ENCODE results near the gene ATXN2.
A peak's percentile ranks its signal among the peaks of the same experiment; 100 is the strongest.
"Not testable (repeated sequence)": the region's sequence is repeated elsewhere in the genome, so short reads cannot be mapped to it uniquely, and the experiment has no call there.

Gene ATXN2

DNA sequence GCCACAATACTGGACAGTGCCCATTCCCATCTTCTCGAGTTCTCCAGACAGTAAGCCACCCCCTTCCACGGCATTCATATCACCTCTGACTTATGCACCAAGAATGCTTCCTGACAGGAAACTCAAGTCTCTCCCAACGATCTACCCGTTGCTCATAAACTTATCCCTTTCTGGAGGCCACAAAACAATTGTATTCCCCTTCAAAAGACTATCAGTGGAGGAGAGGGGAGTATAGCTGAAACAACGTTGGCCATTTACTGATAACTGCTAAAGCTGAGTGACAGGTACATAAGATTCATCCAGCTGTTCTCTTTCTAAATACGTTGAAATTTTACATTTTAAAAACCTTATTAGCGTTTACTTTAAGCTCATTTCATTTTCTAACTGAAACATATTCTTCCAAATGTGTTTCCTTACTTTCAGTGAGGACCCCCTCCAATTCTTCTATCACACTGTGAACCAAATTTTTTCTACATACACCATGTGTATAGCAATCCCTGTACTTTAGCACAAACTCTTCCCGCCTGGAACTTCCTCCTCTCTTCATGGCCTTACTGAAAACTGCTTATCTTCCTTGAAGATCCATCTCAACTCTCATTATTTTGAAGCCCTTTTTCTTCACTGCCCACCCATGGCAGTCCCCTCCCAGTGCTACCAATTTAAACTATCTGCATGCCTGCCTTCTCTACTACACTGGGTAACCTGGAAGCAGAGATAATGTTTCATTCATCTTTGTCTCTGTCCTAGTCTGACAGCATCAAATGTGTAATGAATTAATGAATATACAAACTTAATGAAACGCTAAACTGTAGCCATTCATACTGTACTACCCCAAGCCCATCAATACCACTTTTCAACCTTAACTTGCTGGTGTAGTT, 28.8 kb downstream of the ATXN2 start:
- no peak for DNase-seq

DNA sequence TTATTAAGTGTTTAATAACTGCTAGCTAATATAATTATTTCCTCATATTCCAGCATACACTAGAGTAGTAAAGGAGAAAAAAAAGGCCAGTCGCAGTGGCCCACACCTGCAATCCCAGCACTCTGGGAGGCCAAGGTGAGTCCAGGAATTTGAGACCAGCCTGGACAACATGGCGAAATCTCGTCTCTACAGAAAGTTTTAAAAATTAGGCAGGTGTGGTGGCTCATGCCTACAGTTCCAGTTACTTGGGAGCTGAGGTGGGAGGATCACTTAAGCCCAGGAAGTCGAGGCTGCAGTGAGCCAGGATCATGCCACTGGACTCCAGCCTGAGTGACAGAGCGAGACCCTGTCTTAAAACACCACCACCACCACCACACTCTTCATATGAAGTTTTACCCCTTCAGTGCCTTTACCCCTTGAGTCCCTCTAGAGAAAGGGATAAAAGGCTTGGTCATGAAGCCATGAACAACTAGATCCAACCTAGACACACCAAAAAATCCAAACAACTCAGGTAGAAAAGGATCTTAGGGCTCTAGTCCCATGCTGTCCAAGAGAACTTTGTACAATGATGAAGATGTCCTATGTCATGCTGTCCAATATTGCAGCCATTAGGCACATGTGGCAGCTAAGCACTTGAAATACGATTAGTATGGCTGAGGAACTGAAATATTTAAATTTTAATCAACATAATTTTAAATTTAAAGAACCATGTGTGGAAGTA, 29.6 kb downstream of the ATXN2 start:
- DNase-seq, result no peak

DNA sequence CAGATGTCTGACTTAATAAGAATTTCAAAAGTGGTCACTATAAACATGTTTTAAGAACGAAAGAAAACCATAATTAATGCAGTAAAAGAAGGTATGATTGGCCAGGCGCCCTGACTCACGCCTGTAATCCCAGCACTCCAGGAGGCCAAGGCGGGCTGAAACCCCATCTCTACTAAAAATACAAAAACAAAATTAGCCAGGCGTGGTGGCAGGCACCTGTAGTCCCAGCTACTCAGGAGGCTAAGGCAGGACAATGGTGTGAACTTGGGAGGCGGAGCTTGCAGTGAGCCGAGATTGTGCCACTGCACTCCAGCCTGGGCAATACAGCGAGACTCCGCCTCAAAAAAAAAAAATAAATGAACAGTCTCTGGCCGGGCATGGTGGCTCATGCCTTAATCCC, 38.3 kb downstream of the ATXN2 start:
- not testable (repeated sequence) for DNase-seq

DNA sequence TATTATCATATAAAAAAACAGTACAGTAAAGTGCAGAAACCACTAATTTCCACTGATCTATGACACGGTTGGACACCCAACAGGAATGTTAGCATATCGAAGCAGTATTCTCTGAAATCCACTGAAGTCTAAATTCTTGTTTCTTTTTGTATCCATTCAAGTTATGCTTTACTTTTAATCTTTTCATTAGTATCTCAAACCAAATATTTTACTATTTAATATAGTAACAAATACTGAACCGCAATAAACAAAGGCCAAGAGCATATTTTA, 41.1 kb downstream of the ATXN2 start:
- no peak for DNase-seq

DNA sequence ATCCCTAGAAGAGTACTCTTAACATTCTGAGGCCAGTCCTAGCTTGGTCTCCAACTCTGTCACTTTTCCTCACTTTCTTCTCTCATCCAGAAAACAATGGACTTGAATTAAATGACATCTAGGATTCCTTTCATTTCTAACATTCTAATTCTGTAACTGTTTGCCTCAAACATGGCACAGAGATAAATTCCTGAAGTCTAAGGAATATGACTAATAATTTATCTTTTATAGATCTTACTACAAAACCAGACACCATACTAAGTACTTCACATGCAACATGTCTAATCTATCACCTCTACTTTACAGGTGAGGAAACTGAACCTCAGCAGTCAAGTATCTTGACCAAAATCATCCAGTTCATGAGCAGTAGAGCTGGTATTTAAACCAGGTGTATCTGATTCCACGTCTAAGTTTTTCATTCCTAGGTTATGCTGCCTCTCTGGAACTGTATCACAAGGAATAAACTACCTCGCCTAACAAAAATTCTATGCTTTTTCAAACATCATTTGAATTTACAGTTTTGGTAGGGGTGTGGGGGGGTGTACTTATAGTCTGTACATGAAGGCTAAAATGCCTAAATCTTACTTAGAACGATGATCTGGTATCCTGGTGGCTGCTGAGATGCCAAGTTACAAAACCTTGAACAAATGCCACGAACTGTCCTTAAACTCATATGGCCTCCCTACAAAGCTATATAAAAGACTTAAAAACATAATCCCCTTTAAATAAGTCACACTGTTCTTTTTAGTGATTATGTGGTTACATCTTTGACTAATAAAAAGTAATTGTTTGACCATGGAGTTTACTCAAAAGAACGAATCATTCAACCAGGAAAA, 41.6 kb downstream of the ATXN2 start:
- DNase-seq, result no peak

DNA sequence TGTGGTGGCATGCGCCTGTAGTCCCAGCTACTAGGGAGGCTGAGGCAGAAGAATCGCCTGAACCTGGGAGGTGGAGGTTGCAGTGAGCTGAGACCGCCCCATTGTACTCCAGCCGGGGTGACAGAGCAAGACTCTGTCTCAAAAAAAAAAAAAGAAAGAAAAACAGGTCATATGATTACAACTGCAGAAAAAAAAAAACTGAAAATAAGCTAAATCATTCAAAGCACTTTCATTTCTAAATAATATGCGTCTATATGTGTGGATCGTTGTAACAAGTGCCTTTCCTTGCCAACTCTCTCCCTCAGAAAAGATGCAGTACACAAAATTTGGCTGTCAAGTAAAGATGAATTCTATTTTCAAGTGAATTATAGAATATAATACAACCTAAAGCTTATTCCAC, 42.4 kb downstream of the ATXN2 start:
- no peak for DNase-seq

DNA sequence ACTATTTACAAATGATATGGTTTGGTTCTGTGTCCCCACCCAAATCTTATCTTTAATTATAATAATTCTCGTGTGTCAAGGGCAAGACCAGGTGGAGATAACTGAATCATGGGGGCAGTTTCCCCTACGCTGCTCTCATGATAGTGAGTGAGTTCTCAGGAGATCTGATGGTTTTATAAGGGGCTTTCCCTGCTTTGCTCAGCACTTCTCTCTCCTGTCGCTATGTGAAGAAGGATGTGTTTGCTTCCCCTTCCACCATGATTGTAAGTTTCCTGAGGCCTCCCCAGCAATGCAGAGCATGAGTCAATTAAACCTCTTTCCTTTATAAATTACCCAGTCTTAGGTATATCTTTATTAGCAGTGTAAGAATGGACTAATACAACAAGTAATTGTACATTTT, 43.8 kb downstream of the ATXN2 start:
- not testable (repeated sequence) for DNase-seq

DNA sequence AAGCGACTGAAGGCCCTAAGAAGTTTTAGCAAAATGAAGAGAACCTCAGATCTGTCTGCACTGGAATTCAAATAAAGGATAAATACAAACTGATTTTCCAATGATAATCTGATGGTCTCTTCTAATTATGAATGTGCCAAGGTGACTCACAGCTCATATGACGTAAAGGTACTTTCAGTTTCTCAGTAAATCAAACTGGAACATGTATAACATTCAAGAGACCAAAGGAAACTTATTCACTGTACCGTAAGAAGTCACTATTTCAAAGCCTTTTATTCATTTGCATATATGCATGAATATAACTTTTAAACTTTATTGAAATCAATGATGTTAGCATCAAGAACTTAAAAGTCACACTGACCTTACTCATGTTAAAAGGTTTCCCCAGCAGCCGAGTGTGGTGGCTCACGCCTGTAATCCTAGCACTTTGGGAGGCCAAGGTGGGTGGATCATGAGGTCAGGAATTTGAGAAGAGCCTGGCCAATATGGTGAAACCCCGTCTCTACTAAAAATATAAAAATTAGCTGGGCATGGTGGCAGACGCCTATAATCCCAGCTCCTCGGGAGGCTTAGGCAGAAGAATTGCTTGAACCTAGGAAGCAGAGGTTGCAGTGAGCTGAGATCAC, 52.2 kb downstream of the ATXN2 start:
- DNase-seq, result no peak

DNA sequence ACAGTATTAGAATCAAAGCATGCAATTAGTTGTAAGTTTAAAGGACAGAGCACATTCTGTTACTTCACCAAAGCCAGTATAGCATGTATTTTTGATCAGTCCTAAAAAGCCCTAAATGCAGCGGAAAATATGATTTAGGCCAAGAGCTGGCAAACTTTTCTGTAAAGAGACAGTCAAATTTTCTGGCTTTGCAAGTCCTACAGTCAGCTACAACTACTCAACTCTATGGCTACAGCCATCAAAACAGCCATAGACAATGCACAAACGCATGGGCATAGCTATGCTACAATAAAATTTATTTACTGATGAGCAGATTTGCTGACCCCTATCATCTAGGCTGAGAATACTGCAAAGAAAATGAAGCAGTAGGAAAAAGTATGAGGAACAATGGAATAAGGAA, 52.9 kb downstream of the ATXN2 start:
- no peak for DNase-seq

DNA sequence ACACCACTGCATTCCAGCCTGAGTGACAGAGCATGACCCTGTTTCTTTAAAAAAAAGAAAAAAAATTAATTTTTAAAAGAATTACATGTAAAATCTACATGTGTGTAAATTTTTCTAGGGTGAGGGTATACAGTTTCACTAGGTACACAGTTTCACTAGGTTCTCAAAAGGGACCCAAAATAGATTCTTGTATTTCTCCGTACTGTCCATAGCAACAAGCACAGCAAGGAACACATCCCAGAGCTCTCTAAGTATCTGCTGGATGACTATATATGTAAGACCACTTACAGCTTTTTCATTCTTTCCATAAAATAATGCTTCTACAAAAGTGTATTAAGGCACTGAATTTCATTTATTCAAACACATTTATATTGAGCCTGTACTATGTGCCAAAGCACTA, 55.1 kb downstream of the ATXN2 start:
- DNase-seq, result no peak

DNA sequence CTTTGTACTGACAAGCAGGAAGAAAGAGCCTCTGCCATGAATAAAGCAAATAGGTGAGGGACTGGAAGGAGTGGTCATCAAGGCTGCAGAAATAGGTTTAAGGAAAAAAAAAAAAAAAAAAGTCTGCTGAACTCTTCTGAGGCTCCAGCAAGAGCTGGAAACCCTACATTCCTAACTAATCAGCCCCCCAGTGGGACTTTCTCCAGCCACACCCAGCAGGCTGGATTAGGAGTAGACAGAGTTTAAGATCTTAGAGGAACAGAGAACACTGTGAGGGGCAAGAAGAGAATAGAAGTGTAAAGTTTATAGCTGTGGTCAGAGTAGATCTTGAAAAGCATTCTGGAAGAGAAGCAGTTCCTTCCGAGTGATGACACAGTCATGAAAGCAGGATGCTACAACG, 66.4 kb downstream of the ATXN2 start:
- DNase-seq, result no peak

DNA sequence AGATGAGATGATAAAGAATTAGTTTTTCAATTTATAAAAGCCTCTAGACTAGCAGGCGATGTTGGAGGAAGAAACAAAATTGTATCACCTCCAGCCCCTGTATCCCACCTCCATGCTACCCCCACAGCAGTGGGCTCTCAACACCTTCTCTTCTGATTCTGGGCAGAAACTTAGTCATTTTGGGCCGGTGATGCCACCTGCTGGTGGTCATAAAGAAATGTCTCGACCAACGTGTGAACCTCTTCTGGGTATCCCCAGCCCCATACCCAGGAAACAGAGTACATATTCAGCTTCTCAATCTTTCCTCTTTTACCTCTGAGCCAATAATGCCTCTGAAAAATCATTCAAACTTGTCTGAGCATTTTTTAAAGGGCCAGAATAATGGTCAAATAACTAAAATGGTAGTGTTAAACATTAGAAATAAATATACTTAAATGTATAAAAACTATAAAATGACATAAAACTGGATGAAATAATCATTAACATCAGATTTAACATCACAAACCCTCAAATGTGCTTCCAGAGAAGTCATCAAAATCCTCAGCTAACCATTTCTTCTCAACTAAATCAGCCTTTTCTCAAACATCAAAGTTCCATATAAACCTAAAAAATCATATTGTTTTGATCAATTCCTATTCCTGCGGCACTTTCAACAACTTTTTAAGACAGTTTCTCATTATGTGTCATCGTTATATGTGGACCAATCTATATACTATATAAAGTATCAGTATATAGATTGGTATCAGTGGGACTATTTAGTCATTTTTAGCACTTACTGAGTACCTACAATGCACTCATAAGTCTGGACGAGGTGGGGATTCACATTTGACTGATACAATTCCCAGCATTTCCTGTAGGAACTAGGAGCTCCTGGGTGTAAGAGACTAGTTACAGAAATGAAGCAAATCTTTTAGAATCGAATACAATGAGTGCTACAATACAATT, 69.4 kb downstream of the ATXN2 start:
- peak; percentile 3 for DNase-seq

DNA sequence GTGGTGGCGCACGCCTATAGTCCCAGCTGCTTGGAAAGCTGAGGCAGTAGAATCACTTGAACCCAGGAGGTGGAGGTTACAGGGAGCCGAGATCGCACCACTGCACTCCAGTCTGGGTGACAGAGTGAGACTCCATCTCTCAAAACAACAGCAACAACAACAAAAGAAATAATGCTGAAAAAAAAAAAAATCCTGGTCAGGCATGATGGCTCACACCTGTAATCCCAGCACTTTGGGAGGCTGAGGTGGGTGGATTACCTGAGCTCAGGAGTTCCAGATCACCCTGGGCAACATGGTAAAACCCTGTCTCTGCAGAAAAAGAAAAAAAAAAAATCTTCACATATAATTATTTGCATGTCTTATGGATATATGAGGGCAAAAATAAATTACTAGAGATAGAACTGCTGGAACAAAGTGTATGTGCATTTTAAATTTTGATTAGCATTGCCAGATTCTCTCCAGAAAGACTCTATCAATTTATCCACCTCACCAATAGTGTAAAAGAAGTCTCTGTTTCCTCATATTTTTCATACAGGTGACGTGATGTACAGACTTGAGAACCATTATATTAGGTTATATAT, 75.4 kb downstream of the ATXN2 start:
- DNase-seq, result no peak

DNA sequence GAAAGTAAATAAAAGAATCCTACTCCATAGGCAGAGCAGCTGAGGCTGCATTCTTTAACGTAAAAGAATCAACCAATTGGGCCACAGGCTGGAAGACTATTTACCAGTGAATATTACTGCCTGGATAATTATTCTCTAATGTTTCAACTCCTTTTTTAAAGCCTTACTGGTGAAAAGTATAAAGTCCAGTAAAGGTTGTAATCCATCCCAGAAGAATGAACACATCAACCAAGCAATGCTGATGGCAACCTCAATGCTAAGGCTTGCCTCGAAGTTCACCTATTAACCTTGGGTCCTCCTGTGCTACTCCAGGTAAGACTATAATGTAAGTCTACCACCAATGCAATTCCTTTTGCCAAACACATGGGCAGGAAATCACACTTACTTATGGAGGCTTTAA, 77.3 kb downstream of the ATXN2 start:
- DNase-seq, result no peak

DNA sequence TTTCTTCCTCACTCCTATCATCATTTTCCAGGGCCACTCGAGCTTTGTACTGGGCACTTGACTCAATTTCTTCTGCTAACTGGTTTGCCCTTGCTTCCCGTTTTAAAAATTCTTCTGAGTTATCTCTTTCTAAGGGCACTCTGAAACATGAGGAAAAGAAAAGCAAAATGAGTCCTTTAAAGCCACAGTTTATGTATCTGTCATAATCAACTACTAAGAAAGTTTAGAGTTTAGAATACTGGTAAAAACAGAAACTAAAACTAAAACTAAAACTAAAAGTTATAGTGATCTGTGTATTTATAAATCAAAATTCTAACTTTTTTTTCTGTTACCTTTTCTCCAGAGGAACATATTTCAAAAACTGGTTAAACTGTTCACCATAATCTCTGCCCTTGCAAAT, 79.2 kb downstream of the ATXN2 start:
- no peak for DNase-seq

DNA sequence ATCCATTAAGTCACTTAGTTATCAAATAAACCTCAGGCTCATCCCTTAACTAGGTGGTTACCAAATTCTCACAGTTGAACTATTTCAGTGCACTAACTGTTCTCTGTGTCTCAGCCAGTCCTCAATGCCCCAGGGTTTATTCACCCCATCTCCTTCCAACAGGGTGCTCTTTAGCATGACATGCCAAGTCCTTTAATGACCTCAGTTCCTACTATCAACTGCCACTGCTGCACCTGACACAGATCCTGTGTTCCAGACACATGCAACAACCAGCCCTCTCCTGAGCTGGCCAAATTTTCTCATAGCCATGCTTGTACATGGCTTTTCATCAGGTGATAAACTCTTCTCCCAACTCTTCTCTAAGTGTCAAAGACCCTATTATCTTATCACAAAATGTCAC, 80.0 kb downstream of the ATXN2 start:
- DNase-seq, result no peak

DNA sequence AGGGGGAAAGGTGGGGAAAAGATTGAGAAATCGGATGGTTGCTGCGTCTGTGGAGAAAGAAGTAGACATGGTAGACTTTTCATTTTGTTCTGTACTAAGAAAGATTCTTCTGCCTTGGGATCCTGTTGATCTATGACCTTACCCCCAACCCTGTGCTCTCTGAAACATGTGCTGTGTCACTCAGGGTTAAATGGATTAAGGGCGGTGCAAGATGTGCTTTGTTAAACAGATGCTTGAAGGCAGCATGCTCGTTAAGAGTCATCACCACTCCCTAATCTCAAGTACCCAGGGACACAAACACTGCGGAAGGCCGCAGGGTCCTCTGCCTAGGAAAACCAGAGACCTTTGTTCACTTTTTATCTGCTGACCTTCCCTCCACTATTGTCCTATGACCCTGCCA, 91.4 kb downstream of the ATXN2 start:
- DNase-seq, result not testable (repeated sequence)

DNA sequence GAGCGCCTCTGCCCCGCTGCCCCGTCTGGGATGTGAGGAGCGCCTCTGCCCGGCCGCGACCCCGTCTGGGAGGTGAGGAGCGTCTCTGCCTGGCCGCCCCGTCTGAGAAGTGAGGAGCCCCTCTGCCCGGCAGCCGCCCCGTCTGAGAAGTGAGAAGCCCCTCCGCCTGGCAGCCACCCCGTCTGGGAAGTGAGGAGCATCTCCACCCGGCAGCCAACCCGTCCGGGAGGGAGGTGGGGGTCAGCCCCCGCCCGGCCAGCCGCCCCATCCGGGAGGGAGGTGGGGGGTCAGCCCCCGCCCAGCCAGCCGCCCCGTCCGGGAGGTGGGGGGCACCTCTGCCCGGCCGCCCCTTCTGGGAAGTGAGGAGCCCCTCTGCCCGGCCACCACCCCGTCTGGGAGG, 91.9 kb downstream of the ATXN2 start:
- DNase-seq, result not testable (repeated sequence)

DNA sequence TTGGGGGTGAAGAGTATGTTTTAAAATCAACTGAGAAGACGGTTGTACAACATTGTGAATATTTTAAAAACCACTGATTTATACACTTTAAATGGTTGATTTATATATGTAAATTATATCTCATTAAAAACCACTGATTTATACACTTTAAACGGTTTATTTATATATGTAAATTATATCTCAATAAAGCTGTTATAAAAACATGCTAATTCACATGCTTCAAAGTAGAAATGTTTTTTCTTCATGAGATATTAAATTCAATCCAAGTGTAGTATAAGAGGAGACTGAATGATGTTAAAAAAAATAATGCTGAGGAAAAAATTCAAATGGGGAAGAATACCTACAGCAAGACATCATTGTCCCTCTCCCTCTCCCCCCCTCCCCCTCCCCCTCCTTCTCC, 92.9 kb downstream of the ATXN2 start:
- DNase-seq, result no peak

DNA sequence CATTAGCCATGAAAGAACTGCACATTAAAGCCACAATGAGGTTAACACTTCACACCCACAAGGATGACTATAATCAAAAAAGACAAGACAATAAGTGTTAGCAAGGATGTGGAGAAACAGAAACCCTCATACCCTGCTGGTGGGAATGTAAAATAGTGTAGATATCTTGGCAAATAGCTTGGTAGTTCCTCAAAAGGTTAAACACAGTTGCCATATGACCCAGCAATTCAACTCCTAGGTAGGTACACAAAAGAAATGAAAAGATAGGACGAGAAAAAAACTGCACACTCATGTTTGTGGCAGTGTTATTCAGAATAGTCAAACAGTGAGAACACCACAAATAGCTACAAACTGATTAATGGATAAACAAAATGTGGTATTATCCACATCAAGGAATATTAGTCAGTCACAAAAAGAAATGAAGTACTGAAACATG, 93.5 kb downstream of the ATXN2 start:
- no peak for DNase-seq

DNA sequence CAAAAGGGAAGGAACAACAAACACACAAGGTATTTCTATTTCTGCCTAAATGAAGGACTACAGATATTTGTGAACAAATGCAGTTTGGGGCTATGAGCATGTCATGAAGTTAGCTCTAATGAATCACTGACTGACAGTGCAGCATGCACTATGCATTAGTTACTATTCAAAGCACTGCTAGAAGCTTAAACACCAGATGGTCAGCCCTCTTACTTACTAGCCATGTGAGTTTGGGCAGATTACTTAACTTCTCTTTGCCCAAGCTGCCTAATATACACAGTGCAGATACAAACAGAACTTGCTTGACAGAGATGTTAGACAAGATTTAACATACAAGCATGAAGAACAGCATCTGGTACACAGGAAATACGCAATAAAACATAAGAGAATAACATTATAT, 96.0 kb downstream of the ATXN2 start:
- DNase-seq, result no peak

DNA sequence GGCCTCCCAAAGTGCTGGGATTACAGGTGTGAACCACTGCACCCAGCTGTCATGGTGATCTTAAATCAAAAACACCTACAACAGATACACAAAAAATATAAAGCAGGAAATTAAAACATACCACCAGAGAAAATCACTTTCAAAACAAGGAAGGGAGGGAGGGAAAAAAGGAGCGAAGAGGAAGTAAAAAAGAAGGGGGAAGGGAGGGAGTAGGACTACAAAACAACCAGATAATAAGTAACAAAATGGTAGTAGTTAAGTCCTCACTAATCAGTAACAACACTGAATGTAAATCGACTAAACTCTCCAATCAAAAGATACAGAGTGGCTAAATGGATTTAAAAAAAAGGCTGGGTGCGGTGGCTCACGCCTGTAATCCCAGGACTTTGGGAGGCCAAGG, 104.4 kb downstream of the ATXN2 start:
- no peak for DNase-seq

All from COR-L47 (cell line).